K562 (cell line): ENCODE data around the gene MATCAP1. TPM values are rescaled to one million over a fixed set of nuclear protein-coding genes. Genes with fewer than 3 reads are reported as not detected.

Experiments used
- BACH1 ChIP-seq: fragments of 200-800 bp; sonication (Bioruptor generic); IDR thresholded peaks from 2 replicates; pipeline ENCODE4 v1.6.1; 2016; ENCODE audit warnings: missing genetic modification characterization, missing compliant biosample characterization
- BRF2 ChIP-seq: IDR thresholded peaks from 3 replicates; pipeline ENCODE4 v1.6.1; 2011; ENCODE audit warnings: borderline replicate concordance, mild to moderate bottlenecking; ENCODE audit not compliant: insufficient read length, insufficient read depth
- CBFA2T3 ChIP-seq: fragments of 450-650 bp; IDR thresholded peaks from 2 replicates; pipeline ENCODE4 v1.6.1; 2017
- CHD2 ChIP-seq: IDR thresholded peaks from 2 replicates; pipeline ENCODE4 v1.6.1; 2011; ENCODE audit warnings: low read depth, low read length
- CTCFL ChIP-seq: IDR thresholded peaks from 2 replicates; pipeline ENCODE4 v1.6.1; 2011; ENCODE audit warnings: borderline replicate concordance, low read depth, mild to moderate bottlenecking, moderate library complexity, low read length; ENCODE audit not compliant: insufficient read depth, poor library complexity, severe bottlenecking
- HDGF ChIP-seq: fragments of 450-650 bp; IDR thresholded peaks from 2 replicates; pipeline ENCODE4 v1.6.1; 2016
- HINFP ChIP-seq: fragments of 450-650 bp; conservative IDR thresholded peaks from 2 replicates; pipeline ENCODE4 v1.6.1; 2016; ENCODE audit warnings: missing genetic modification characterization, low read depth, mild to moderate bottlenecking, control low read depth, missing compliant biosample characterization
- KAT2B ChIP-seq: IDR thresholded peaks from one replicate; pipeline ENCODE4 v1.6.1; 2012; ENCODE audit warnings: low read depth, mild to moderate bottlenecking, control low read depth, inconsistent platforms, low read length, moderate library complexity
- KLF10 ChIP-seq: fragments of 250-450 bp; sonication (Bioruptor Pico); IDR thresholded peaks from 2 replicates; pipeline ENCODE4 v1.6.1; 2021; ENCODE audit warnings: matching md5 sums
- MAX ChIP-seq: sonication (generic); formaldehyde crosslinking; IDR thresholded peaks from 2 replicates; pipeline ENCODE4 v1.9.0; 2022; ENCODE audit warnings: mild to moderate bottlenecking, missing genetic modification reagents
- MTA1 ChIP-seq: fragments of 450-650 bp; IDR thresholded peaks from 2 replicates; pipeline ENCODE4 v1.6.1; 2017; ENCODE audit warnings: borderline replicate concordance
- NFIC ChIP-seq: fragments of 450-650 bp; IDR thresholded peaks from 2 replicates; pipeline ENCODE4 v1.6.1; 2017; ENCODE audit warnings: mild to moderate bottlenecking, inconsistent platforms
- NR1H2 ChIP-seq: sonication (generic); formaldehyde crosslinking; IDR thresholded peaks from 2 replicates; pipeline ENCODE4 v1.4.0; 2020; ENCODE audit warnings: mild to moderate bottlenecking, missing genetic modification reagents
- POLR2AphosphoS2 ChIP-seq: IDR thresholded peaks from 2 replicates; pipeline ENCODE4 v1.6.1; 2012; ENCODE audit warnings: low read length, improper control_type of control experiment
- PREB ChIP-seq: sonication (generic); formaldehyde crosslinking; IDR thresholded peaks from 2 replicates; pipeline ENCODE4 v1.8.1; 2023; ENCODE audit warnings: mild to moderate bottlenecking, missing genetic modification reagents
- SMC3 ChIP-seq: conservative IDR thresholded peaks from 2 replicates; pipeline ENCODE4 v1.6.1; 2011; ENCODE audit warnings: low read depth, low read length, improper control_type of control experiment; ENCODE audit not compliant: insufficient read depth
- SNIP1 ChIP-seq: fragments of 450-650 bp; IDR thresholded peaks from 2 replicates; pipeline ENCODE4 v1.7.1; 2017; ENCODE audit warnings: low read depth, mild to moderate bottlenecking
- ZEB2 ChIP-seq: fragments of 450-650 bp; IDR thresholded peaks from 2 replicates; pipeline ENCODE4 v1.6.1; 2016
- polyA plus RNA-seq, 8 experiments: library from polyadenylated mRNA; depleted of rRNA in 4 of 8; stranded (reverse) in 5 of 8; unstranded in 3 of 8; fragments of >200 nt; fragmentation: Nextera tagmentation in 2 of 8; fragmentation: Illumina TruSeq in 1 of 8; extraction: Ambion mirVana in 2 of 8; extraction: Trizol in 1 of 8; gene quantifications; 2 replicates each; pipeline versions ENCODE4 v1.2.1 to v1.2.3, GENCODE V29; 2011 to 2014; ENCODE audit warnings: inconsistent platforms in 1 of 8, missing spikeins in 1 of 8
- total RNA-seq, 7 experiments: library from RNA; depleted of rRNA in 6 of 7; stranded (reverse); fragments of >200 nt in 6 of 7; fragmentation: Illumina TruSeq in 2 of 7; extraction: Trizol in 2 of 7; gene quantifications; 2 replicates each; pipeline versions ENCODE4 v1.2.1 to v1.2.3, GENCODE V29; 2011 to 2021; ENCODE audit warnings: low replicate concordance in 1 of 7
- TF ChIP-seq, protein P1 (sequence below): sonication (generic); formaldehyde crosslinking; IDR thresholded peaks from 2 replicates; pipeline ENCODE4 v1.8.0; 2022; ENCODE audit warnings: missing genetic modification reagents, mild to moderate bottlenecking, moderate library complexity, borderline replicate concordance

MATCAP1 gene
- total and polyA plus RNA-seq, 9 of the 15 experiments (the other 6 are each of a cell fraction or from before 2014, with no cell fraction given) = 3.4 to 20.5 (median 10.3) TPM

GRCh38 chr16:67177743-67178699 lies 5.7 kb downstream of the MATCAP1 start (continued):
- TF ChIP-seq HINFP = no peak
- TF ChIP-seq KLF10 (CRISPR knock-in tag) = no peak
- TF ChIP-seq BACH1 (tag) = no peak
- TF ChIP-seq ZEB2 = no peak
- TF ChIP-seq PREB (CRISPR knock-in tag) = no peak
- TF ChIP-seq, protein P1, sequence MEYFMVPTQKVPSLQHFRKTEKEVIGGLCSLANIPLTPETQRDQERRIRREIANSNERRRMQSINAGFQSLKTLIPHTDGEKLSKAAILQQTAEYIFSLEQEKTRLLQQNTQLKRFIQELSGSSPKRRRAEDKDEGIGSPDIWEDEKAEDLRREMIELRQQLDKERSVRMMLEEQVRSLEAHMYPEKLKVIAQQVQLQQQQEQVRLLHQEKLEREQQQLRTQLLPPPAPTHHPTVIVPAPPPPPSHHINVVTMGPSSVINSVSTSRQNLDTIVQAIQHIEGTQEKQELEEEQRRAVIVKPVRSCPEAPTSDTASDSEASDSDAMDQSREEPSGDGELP (CRISPR knock-in tag) = peak; percentile 20; the same call in 1 of the 2 replicates
- TF ChIP-seq CTCFL = no peak
- no peak for TF ChIP-seq POLR2AphosphoS2
- peak; percentile 62; the same call in 1 of the 2 replicates for TF ChIP-seq MAX (CRISPR knock-in tag)
- no peak for TF ChIP-seq CBFA2T3
- TF ChIP-seq BRF2 = no peak
- no peak for TF ChIP-seq SMC3
- TF ChIP-seq NR1H2 (CRISPR knock-in tag) = no peak
- TF ChIP-seq CHD2 = no peak
- TF ChIP-seq SNIP1 = no peak
- TF ChIP-seq NFIC = peak; percentile 39; the same call in 1 of the 2 replicates
- no peak for TF ChIP-seq KAT2B
- no peak for TF ChIP-seq MTA1
- TF ChIP-seq HDGF = no peak
